Astrocyte of the spinal cord (primary cell): ENCODE data around the gene NIPAL4.

ENCODE experiments used
- DNase-seq: peaks from one replicate; pipeline ENCODE4 v3.0.0; 2011; ENCODE audit warnings: low read depth, low spot score
- H3K4me3 ChIP-seq: 2 replicates; pipeline ENCODE4 v1.5.1; 2011; ENCODE audit warnings: low read depth, mild to moderate bottlenecking, low read length, moderate library complexity
- CTCF ChIP-seq: IDR thresholded peaks from 2 replicates; pipeline ENCODE4 v1.5.1; 2012; ENCODE audit warnings: low read depth, mild to moderate bottlenecking, low read length, inconsistent platforms
- in situ Hi-C: cut with HindIII; loops from 2 replicates; pipeline ENCODE4 v1.10.0; 2017; ENCODE audit warnings: low sequenced_read_pairs

NIPAL4 gene

GRCh38 chr5:157511651-157512644, 51.9 kb downstream of the NIPAL4 start:
- H3K4me3 ChIP-seq = no peak overlapping the region
- peak; percentile 99 for DNase-seq
- in situ Hi-C loops = no loop called here
- no peak for TF ChIP-seq CTCF

GRCh38 chr5:157513182-157513581, 53.2 kb downstream of the NIPAL4 start:
- no peak for TF ChIP-seq CTCF
- in situ Hi-C loops = no loop called here

GRCh38 chr5:157514974-157515373, 55.0 kb downstream of the NIPAL4 start:
- in situ Hi-C loops = no loop called here
- no peak overlapping the region for H3K4me3 ChIP-seq
- TF ChIP-seq CTCF = no peak
- DNase-seq = no peak

More at GRCh38 chr5:157513182-157513581, 53.2 kb downstream of the NIPAL4 start:
- no peak for DNase-seq
- no peak overlapping the region for H3K4me3 ChIP-seq

- DNase-seq = peak; percentile 91
Observed at GRCh38 chr5:157516006-157516405, 56.0 kb downstream of the NIPAL4 start.

GRCh38 chr5:157516626-157517325, 56.8 kb downstream of the NIPAL4 start:
- TF ChIP-seq CTCF = no peak
- peak; percentile 93 for DNase-seq
- no peak overlapping the region for H3K4me3 ChIP-seq
- in situ Hi-C loops = no loop called here

More at GRCh38 chr5:157516006-157516405, 56.0 kb downstream of the NIPAL4 start:
- in situ Hi-C loops = no loop called here
- no peak overlapping the region for H3K4me3 ChIP-seq
- no peak for TF ChIP-seq CTCF

- no peak for DNase-seq
- no peak overlapping the region for H3K4me3 ChIP-seq
- in situ Hi-C loops = no loop called here
- TF ChIP-seq CTCF = no peak
Observed at GRCh38 chr5:157518963-157519362, 59.0 kb downstream of the NIPAL4 start.
